ENCODE results near the gene CABP2. TPM values are rescaled to one million over a fixed set of nuclear protein-coding genes. Genes with fewer than 3 reads are reported as not detected.

Gene CABP2
- total RNA-seq, 1 experiment from 2014 or later: not detected

GRCh38 chr11:67562963-67563704, 39.9 kb upstream of the CABP2 start:
- peak overlapping the region; percentile 64 for H3K4me2 ChIP-seq
- peaks cover 29% of the 10 kb centered on the region for H3K4me1 ChIP-seq (replicated peaks; ENCODE audit: insufficient read depth)
- CTCF ChIA-PET: interaction anchor here (0.6 kb wide), 1 partner anchor 446 kb away, joined by 4 read pairs; no protein-coding TSS in a partner anchor
- H3K4me3 ChIP-seq: no peak overlapping the region
- H3K79me2 ChIP-seq (ENCODE audit: low read depth): no peaks in the 10 kb centered on the region
- peak overlapping the region; percentile 63 for H2AFZ ChIP-seq
- POLR2A ChIA-PET (ENCODE audit: unreplicated experiment): no interaction called here
- H3K9me2 ChIP-seq (ENCODE audit: insufficient read depth): no peaks in the 10 kb centered on the region
- BruUV-seq (replicated peaks): TSS peak; percentile 79
- intact Hi-C loops (cut with micrococcal nuclease; ENCODE audit: unreplicated experiment): no loop called here
- peaks cover 5% of the 10 kb centered on the region; the same call in 1 of the 2 replicates for H3F3A ChIP-seq (ENCODE audit: insufficient read depth, low read depth)
- H4K20me1 ChIP-seq (ENCODE audit: insufficient read depth): no peaks in the 10 kb centered on the region
- H3K27ac ChIP-seq: peak overlapping the region; percentile 52
- no peak for DNase-seq
- no peaks in the 10 kb centered on the region for H3K36me3 ChIP-seq (ENCODE audit: low read depth)
- TF ChIP-seq CTCF (conservative IDR thresholded peaks at IDR 0.05): no peak
- no peak for TF ChIP-seq EZH2 (IDR thresholded peaks at IDR 0.05; ENCODE audit: low read depth)
- H3K27me3 ChIP-seq (ENCODE audit: insufficient read depth, low read depth): no peaks in the 10 kb centered on the region
- H3K9me3 ChIP-seq (ENCODE audit: insufficient read depth, low read depth): no peaks in the 10 kb centered on the region

- no peaks in the 10 kb centered on the region for H3K79me2 ChIP-seq (ENCODE audit: low read depth)
- no peaks in the 10 kb centered on the region for H4K20me1 ChIP-seq (ENCODE audit: insufficient read depth)
- BruUV-seq (replicated peaks): no TSS peak
- ChIA-PET CTCF (interaction anchor here (0.6 kb wide), 2 partner anchors 39 to 445 kb away, joined by 4 to 6 read pairs; partner anchors contain the start of gene CABP2), POLR2A (ENCODE audit: unreplicated experiment) (no interaction called here)
- H3K4me2 ChIP-seq: no peak overlapping the region
- DNase-seq: no peak
- no peak overlapping the region for H3K4me3 ChIP-seq
- H3K27me3 ChIP-seq (ENCODE audit: insufficient read depth, low read depth): no peaks in the 10 kb centered on the region
- TF ChIP-seq EZH2 (IDR thresholded peaks at IDR 0.05; ENCODE audit: low read depth) (no peak), CTCF (conservative IDR thresholded peaks at IDR 0.05) (no peak)
- H2AFZ ChIP-seq: no peak overlapping the region
- peaks cover 5% of the 10 kb centered on the region; the same call in 1 of the 2 replicates for H3F3A ChIP-seq (ENCODE audit: insufficient read depth, low read depth)
- no peaks in the 10 kb centered on the region for H3K36me3 ChIP-seq (ENCODE audit: low read depth)
- no peaks in the 10 kb centered on the region for H3K9me2 ChIP-seq (ENCODE audit: insufficient read depth)
- intact Hi-C loops (cut with micrococcal nuclease; ENCODE audit: unreplicated experiment): no loop called here
- no peaks in the 10 kb centered on the region for H3K9me3 ChIP-seq (ENCODE audit: insufficient read depth, low read depth)
- no peak overlapping the region for H3K27ac ChIP-seq
- peaks cover 29% of the 10 kb centered on the region for H3K4me1 ChIP-seq (replicated peaks; ENCODE audit: insufficient read depth)
Measured at GRCh38 chr11:67561971-67562619, 38.8 kb upstream of the CABP2 start.

- no peak overlapping the region for H3K4me2 ChIP-seq
- no peaks in the 10 kb centered on the region for H3K79me2 ChIP-seq (ENCODE audit: low read depth)
- peaks cover under 1% of the 10 kb centered on the region; the same call in 1 of the 2 replicates for H3F3A ChIP-seq (ENCODE audit: insufficient read depth, low read depth)
- ChIA-PET CTCF (no interaction called here), POLR2A (ENCODE audit: unreplicated experiment) (interaction anchor here (0.6 to 0.7 kb wide), 3 partner anchors 26 to 1944 kb away, joined by 3 to 22 read pairs (median 3); partner anchors contain the start of gene MAP3K11)
- no peak for DNase-seq
- H2AFZ ChIP-seq: no peak overlapping the region
- H4K20me1 ChIP-seq (ENCODE audit: insufficient read depth): no peaks in the 10 kb centered on the region
- H3K9me3 ChIP-seq (ENCODE audit: insufficient read depth, low read depth): no peaks in the 10 kb centered on the region
- H3K4me1 ChIP-seq (replicated peaks; ENCODE audit: insufficient read depth): peaks cover 14% of the 10 kb centered on the region
- H3K4me3 ChIP-seq: no peak overlapping the region
- no peak overlapping the region for H3K27ac ChIP-seq
- no peaks in the 10 kb centered on the region for H3K9me2 ChIP-seq (ENCODE audit: insufficient read depth)
- TF ChIP-seq CTCF (conservative IDR thresholded peaks at IDR 0.05) (no peak), EZH2 (IDR thresholded peaks at IDR 0.05; ENCODE audit: low read depth) (no peak)
- intact Hi-C loops (cut with micrococcal nuclease; ENCODE audit: unreplicated experiment): no loop called here
- H3K27me3 ChIP-seq (ENCODE audit: insufficient read depth, low read depth): no peaks in the 10 kb centered on the region
- H3K36me3 ChIP-seq (ENCODE audit: low read depth): no peaks in the 10 kb centered on the region
- no TSS peak for BruUV-seq (replicated peaks)
Measured at GRCh38 chr11:67558084-67558772, 35.0 kb upstream of the CABP2 start.

Data from PC-9 (cell line).